SK-N-SH treated with all-trans-retinoic acid at 6 μM for 48 hours (cell line): Measurements from ENCODE around the gene CBLN3.

Experiments
- ATAC-seq: fragments of 200-7000 bp; cut with Tn5 transposase; 3 replicates; pipeline ENCODE4 v1.9.1; 2020; ENCODE audit warnings: mild to moderate bottlenecking, moderate library complexity
- ARNTL ChIP-seq: fragments of 450-650 bp; formaldehyde crosslinking; IDR thresholded peaks from 2 replicates; pipeline ENCODE4 v1.5.0; 2020; ENCODE audit warnings: low read depth, mild to moderate bottlenecking, moderate library complexity, borderline replicate concordance
- BACH2 ChIP-seq: fragments of 250-450 bp; sonication (Bioruptor Pico); IDR thresholded peaks from 2 replicates; pipeline ENCODE4 v1.9.0; 2021; ENCODE audit warnings: mild to moderate bottlenecking, borderline replicate concordance
- CREB5 ChIP-seq: fragments of 250-450 bp; sonication (Bioruptor Pico); IDR thresholded peaks from 2 replicates; pipeline ENCODE4 v1.5.1; 2020; ENCODE audit warnings: low read depth, mild to moderate bottlenecking, moderate library complexity
- CSDC2 ChIP-seq: fragments of 250-450 bp; sonication (Bioruptor Pico); IDR thresholded peaks from 2 replicates; pipeline ENCODE4 v1.5.0; 2020; ENCODE audit warnings: mild to moderate bottlenecking, moderate library complexity
- CSRNP3 ChIP-seq: fragments of 250-450 bp; sonication (Bioruptor Pico); IDR thresholded peaks from 2 replicates; pipeline ENCODE4 v1.5.1; 2021; ENCODE audit warnings: mild to moderate bottlenecking, moderate library complexity
- ESRRG ChIP-seq: fragments of 250-450 bp; sonication (Bioruptor Pico); IDR thresholded peaks from 2 replicates; pipeline ENCODE4 v1.6.1; 2021; ENCODE audit warnings: mild to moderate bottlenecking
- ISL1 ChIP-seq: fragments of 250-450 bp; sonication (Bioruptor Pico); IDR thresholded peaks from 2 replicates; pipeline ENCODE4 v2.1.2; 2022; ENCODE audit warnings: mild to moderate bottlenecking, moderate library complexity
- OSR1 ChIP-seq: fragments of 250-450 bp; sonication (Bioruptor Pico); IDR thresholded peaks from 2 replicates; pipeline ENCODE4 v1.8.0; 2022; ENCODE audit warnings: moderate library complexity, mild to moderate bottlenecking, inconsistent platforms
- PATZ1 ChIP-seq: fragments of 250-450 bp; sonication (Bioruptor Pico); IDR thresholded peaks from 2 replicates; pipeline ENCODE4 v1.8.0; 2020; ENCODE audit warnings: mild to moderate bottlenecking, moderate library complexity, borderline replicate concordance
- POU6F1 ChIP-seq: fragments of 250-450 bp; sonication (Bioruptor Pico); IDR thresholded peaks from 2 replicates; pipeline ENCODE4 v1.8.0; 2021; ENCODE audit warnings: low read depth, mild to moderate bottlenecking, moderate library complexity, borderline replicate concordance
- PPARA ChIP-seq: fragments of 250-450 bp; sonication (Bioruptor Pico); IDR thresholded peaks from 2 replicates; pipeline ENCODE4 v1.5.0; 2020; ENCODE audit warnings: mild to moderate bottlenecking, borderline replicate concordance
- RARB ChIP-seq: fragments of 250-450 bp; sonication (Bioruptor Pico); IDR thresholded peaks from 2 replicates; pipeline ENCODE4 v1.8.0; 2021; ENCODE audit warnings: mild to moderate bottlenecking, moderate library complexity
- TCF4 ChIP-seq: fragments of 250-450 bp; sonication (Bioruptor Pico); IDR thresholded peaks from 2 replicates; pipeline ENCODE4 v1.8.0; 2021; ENCODE audit warnings: mild to moderate bottlenecking, moderate library complexity, borderline replicate concordance
- TOX ChIP-seq: fragments of 250-450 bp; sonication (Bioruptor Pico); IDR thresholded peaks from 2 replicates; pipeline ENCODE4 v1.8.0; 2021; ENCODE audit warnings: mild to moderate bottlenecking, moderate library complexity, borderline replicate concordance
- TSHZ2 ChIP-seq: fragments of 250-450 bp; sonication (Bioruptor Pico); IDR thresholded peaks from 2 replicates; pipeline ENCODE4 v1.5.0; 2020; ENCODE audit warnings: mild to moderate bottlenecking, moderate library complexity
- ZC3H10 ChIP-seq: fragments of 250-450 bp; sonication (Bioruptor Pico); IDR thresholded peaks from 2 replicates; pipeline ENCODE4 v1.5.1; 2021; ENCODE audit warnings: mild to moderate bottlenecking, moderate library complexity
- ZFP3 ChIP-seq: fragments of 250-450 bp; sonication (Bioruptor Pico); IDR thresholded peaks from 2 replicates; pipeline ENCODE4 v1.5.0; 2020; ENCODE audit warnings: mild to moderate bottlenecking, moderate library complexity
- ZFP30 ChIP-seq: fragments of 450-650 bp; formaldehyde crosslinking; IDR thresholded peaks from 2 replicates; pipeline ENCODE4 v1.5.0; 2022; ENCODE audit warnings: mild to moderate bottlenecking, moderate library complexity
- ZNF565 ChIP-seq: fragments of 450-650 bp; formaldehyde crosslinking; conservative IDR thresholded peaks from 2 replicates; pipeline ENCODE4 v1.5.0; 2020; ENCODE audit warnings: low read depth, mild to moderate bottlenecking, moderate library complexity
- ZNF70 ChIP-seq: fragments of 450-650 bp; formaldehyde crosslinking; IDR thresholded peaks from 2 replicates; pipeline ENCODE4 v1.5.0; 2020; ENCODE audit warnings: mild to moderate bottlenecking, moderate library complexity
- ZNF8 ChIP-seq: fragments of 450-650 bp; formaldehyde crosslinking; IDR thresholded peaks from 2 replicates; pipeline ENCODE4 v1.5.0; 2020; ENCODE audit warnings: mild to moderate bottlenecking, moderate library complexity

CBLN3 gene

GRCh38 chr14:24378327-24378726 lies 51.1 kb downstream of the CBLN3 start:
- ATAC-seq: no peak
- TF ChIP-seq CSDC2 (CRISPR knock-in tag) (no peak), ZNF565 (CRISPR knock-in tag) (no peak), BACH2 (CRISPR knock-in tag) (no peak), ZFP3 (CRISPR knock-in tag) (no peak), TOX (CRISPR knock-in tag) (no peak), ZNF8 (CRISPR knock-in tag) (no peak), RARB (CRISPR knock-in tag) (no peak), PATZ1 (CRISPR knock-in tag) (no peak), ARNTL (CRISPR knock-in tag) (no peak), POU6F1 (no peak), CREB5 (CRISPR knock-in tag) (no peak), ZNF70 (CRISPR knock-in tag) (no peak), ZC3H10 (CRISPR knock-in tag) (no peak), CSRNP3 (CRISPR knock-in tag) (no peak), TSHZ2 (no peak), ZFP30 (CRISPR knock-in tag) (no peak), TCF4 (no peak), OSR1 (CRISPR knock-in tag) (no peak), ESRRG (CRISPR knock-in tag) (no peak), PPARA (CRISPR knock-in tag) (no peak)

- no peak for ATAC-seq
Observed at GRCh38 chr14:24377657-24378056, 51.8 kb downstream of the CBLN3 start.

GRCh38 chr14:24377126-24377525 lies 52.3 kb downstream of the CBLN3 start:
- no peak for ATAC-seq
- no peak for TF ChIP-seq ZNF8 (CRISPR knock-in tag)
- no peak for TF ChIP-seq ZFP30 (CRISPR knock-in tag)
- TF ChIP-seq POU6F1: no peak
- TF ChIP-seq PATZ1 (CRISPR knock-in tag): no peak
- no peak for TF ChIP-seq ESRRG (CRISPR knock-in tag)
- no peak for TF ChIP-seq CSDC2 (CRISPR knock-in tag)
- no peak for TF ChIP-seq ZC3H10 (CRISPR knock-in tag)
- TF ChIP-seq TCF4: no peak
- no peak for TF ChIP-seq ZFP3 (CRISPR knock-in tag)
- TF ChIP-seq TOX (CRISPR knock-in tag): no peak
- no peak for TF ChIP-seq ISL1
- no peak for TF ChIP-seq PPARA (CRISPR knock-in tag)

More at GRCh38 chr14:24377657-24378056, 51.8 kb downstream of the CBLN3 start:
- TF ChIP-seq ESRRG (CRISPR knock-in tag): no peak
- no peak for TF ChIP-seq PPARA (CRISPR knock-in tag)
- TF ChIP-seq ZNF8 (CRISPR knock-in tag): no peak
